GM19463 (cell line): ENCODE measurements around the gene NUTM2E.
A peak's percentile ranks its signal among the peaks of the same experiment; 100 is the strongest.
"Not testable (repeated sequence)": the region's sequence is repeated elsewhere in the genome, so short reads cannot be mapped to it uniquely, and the experiment has no call there.

Experiments used
- ATAC-seq: cut with Tn5 transposase; IDR thresholded peaks from one replicate; pipeline ENCODE4 v1.9.1; 2021; ENCODE audit warnings: mild to moderate bottlenecking, moderate library complexity; ENCODE audit not compliant: unreplicated experiment

The NUTM2E gene

GRCh38 chr10:79826496-79827215 lies at the start of gene NUTM2E:
Gene NUTM2E (plus strand): TSS chr10:79826739. CDS start chr10:79841741, 15,002 bp downstream.
- ATAC-seq, result peak; percentile 90

GRCh38 chr10:79777997-79778396 lies 48.5 kb upstream of the NUTM2E start:
- not testable (repeated sequence) for ATAC-seq

- ATAC-seq, result peak; percentile 96
Observed at GRCh38 chr10:79779310-79779938, 47.1 kb upstream of the NUTM2E start.

GRCh38 chr10:79779992-79780391 lies 46.5 kb upstream of the NUTM2E start:
- ATAC-seq, result not testable (repeated sequence)

- ATAC-seq, result not testable (repeated sequence)
Observed at GRCh38 chr10:79781584-79781983, 45.0 kb upstream of the NUTM2E start.

- not testable (repeated sequence) for ATAC-seq
Observed at GRCh38 chr10:79787455-79787952, 39.0 kb upstream of the NUTM2E start.

- not testable (repeated sequence) for ATAC-seq
Observed at GRCh38 chr10:79789351-79789750, 37.2 kb upstream of the NUTM2E start.

- ATAC-seq, result not testable (repeated sequence)
Observed at GRCh38 chr10:79791906-79792517, 34.5 kb upstream of the NUTM2E start.

- peak; percentile 88 for ATAC-seq
Observed at GRCh38 chr10:79799337-79799736, 27.2 kb upstream of the NUTM2E start.

- ATAC-seq, result not testable (repeated sequence)
Observed at GRCh38 chr10:79805857-79806256, 20.7 kb upstream of the NUTM2E start.

- not testable (repeated sequence) for ATAC-seq
Observed at GRCh38 chr10:79811895-79812294, 14.6 kb upstream of the NUTM2E start.

GRCh38 chr10:79816290-79816689 lies 10.2 kb upstream of the NUTM2E start:
- ATAC-seq, result not testable (repeated sequence)

GRCh38 chr10:79823387-79823786 lies 3.2 kb upstream of the NUTM2E start:
- ATAC-seq, result not testable (repeated sequence)

- peak; percentile 11 for ATAC-seq
Observed at GRCh38 chr10:79825587-79826011, 940 bp upstream of the NUTM2E start.

- ATAC-seq, result not testable (repeated sequence)
Observed at GRCh38 chr10:79826131-79826495, 426 bp upstream of the NUTM2E start.

- ATAC-seq, result not testable (repeated sequence)
Observed at GRCh38 chr10:79833833-79834232, 7.3 kb downstream of the NUTM2E start.

- ATAC-seq, result not testable (repeated sequence)
Observed at GRCh38 chr10:79835891-79836290, 9.4 kb downstream of the NUTM2E start.

- ATAC-seq, result not testable (repeated sequence)
Observed at GRCh38 chr10:79836891-79837290, 10.4 kb downstream of the NUTM2E start.

GRCh38 chr10:79838441-79838840 lies 11.9 kb downstream of the NUTM2E start:
- not testable (repeated sequence) for ATAC-seq

GRCh38 chr10:79853191-79853854 lies 26.8 kb downstream of the NUTM2E start:
- not testable (repeated sequence) for ATAC-seq

- ATAC-seq, result not testable (repeated sequence)
Observed at GRCh38 chr10:79862269-79862668, 35.7 kb downstream of the NUTM2E start.
